CD8-positive, alpha-beta memory T cell (primary cell): ENCODE results near the gene EVX2. TPM values are rescaled to one million over a fixed set of nuclear protein-coding genes. Genes with fewer than 3 reads are reported as not detected.

ENCODE experiments used
- CTCF ChIA-PET: fragments of 350-600 bp; sonication (Branson Sonifier 250); formaldehyde crosslinking; loops from one replicate; lab custom pipeline; 2021; ENCODE audit warnings: antibody characterized with exemption; lab: Charles Lee
- POLR2A ChIA-PET: fragments of 350-600 bp; sonication (Branson Sonifier 250); formaldehyde crosslinking; loops from one replicate; lab custom pipeline; 2021; ENCODE audit warnings: antibody characterized with exemption; lab: Charles Lee
- DNase-seq, 5 donors: peaks; one replicate each; pipeline versions ENCODE4 v3.0.0 to v3.0.0-alpha.2; 2020 to 2022; ENCODE audit warnings: mixed read lengths in 1 of 5
- H3K27ac ChIP-seq: one replicate; pipeline ENCODE4 v1.7.0; 2013; ENCODE audit warnings: low read depth, mild to moderate bottlenecking, low read length, moderate library complexity
- H3K27me3 ChIP-seq: 2 replicates; pipeline ENCODE4 v1.7.0; 2013; ENCODE audit warnings: low read length, mild to moderate bottlenecking; ENCODE audit not compliant: insufficient read depth, poor library complexity, severe bottlenecking
- H3K36me3 ChIP-seq: 2 replicates; pipeline ENCODE4 v1.7.0; 2013; ENCODE audit warnings: mild to moderate bottlenecking, low read length, moderate library complexity; ENCODE audit not compliant: insufficient read depth
- H3K4me1 ChIP-seq: 2 replicates; pipeline ENCODE4 v1.7.0; 2013; ENCODE audit warnings: mild to moderate bottlenecking, low read length, moderate library complexity; ENCODE audit not compliant: insufficient read depth
- H3K4me3 ChIP-seq: 2 replicates; pipeline ENCODE4 v1.7.0; 2013; ENCODE audit warnings: mild to moderate bottlenecking, low read length
- H3K9me3 ChIP-seq: 2 replicates; pipeline ENCODE4 v1.7.0; 2013; ENCODE audit warnings: mild to moderate bottlenecking, low read length
- H3K27ac Mint-ChIP-seq, 8 donors: one replicate each; pipeline ENCODE4 v1.8.0; 2020 to 2021; ENCODE audit warnings: mixed read lengths in 8 of 8, mild to moderate bottlenecking in 6 of 8, inconsistent platforms in 3 of 8, moderate library complexity in 3 of 8
- H3K27me3 Mint-ChIP-seq, 2 donors: one replicate each; pipeline ENCODE4 v1.8.0; 2020 to 2021; ENCODE audit warnings: mixed read lengths in 2 of 2, mild to moderate bottlenecking in 1 of 2, moderate library complexity in 1 of 2
- H3K36me3 Mint-ChIP-seq, 3 donors: one replicate each; pipeline ENCODE4 v1.8.0; 2020 to 2021; ENCODE audit warnings: mixed read lengths in 3 of 3, inconsistent platforms in 1 of 3, mild to moderate bottlenecking in 1 of 3
- H3K4me1 Mint-ChIP-seq, 3 donors: one replicate each; pipeline ENCODE4 v1.8.0; 2020 to 2021; ENCODE audit warnings: mixed read lengths in 3 of 3, inconsistent platforms in 1 of 3, mild to moderate bottlenecking in 1 of 3
- H3K4me3 Mint-ChIP-seq, 7 donors: one replicate each; pipeline ENCODE4 v1.8.0; 2020 to 2021; ENCODE audit warnings: mixed read lengths in 7 of 7, mild to moderate bottlenecking in 6 of 7, moderate library complexity in 4 of 7, inconsistent platforms in 2 of 7
- H3K9me3 Mint-ChIP-seq, 5 donors: one replicate each; pipeline ENCODE4 v1.8.0; 2020 to 2022; ENCODE audit warnings: mixed read lengths in 5 of 5, mild to moderate bottlenecking in 3 of 5, moderate library complexity in 2 of 5, inconsistent platforms in 1 of 5
- polyA plus RNA-seq: library from polyadenylated mRNA; unstranded; fragments of 300-500 nt; fragmentation: Illumina TruSeq; gene quantifications from one replicate; pipeline ENCODE4 v1.2.3, GENCODE V29; 2021
- total RNA-seq, 2 experiments: library from RNA; stranded (reverse); gene quantifications; one replicate each; pipeline ENCODE4 v1.2.3, GENCODE V29; 2021

EVX2 gene
- total and polyA plus RNA-seq, 3 experiments from 2014 or later = not detected

GRCh38 chr2:176089843-176090395 is 6.2 kb upstream of the EVX2 start:
- Histone ChIP-seq H3K27me3 (peaks cover 89% of the 10 kb centered on the region), H3K36me3 (no peaks in the 10 kb centered on the region), H3K9me3 (peaks cover 13% of the 10 kb centered on the region), H3K27ac (no peak overlapping the region), H3K4me1 (no peaks in the 10 kb centered on the region), H3K4me3 (no peak overlapping the region)
- Mint-ChIP-seq H3K9me3 (peaks cover 4 to 49% (median 38%) of the 10 kb centered on the region in 5 donors), H3K27me3 (peaks cover 89 to 90% of the 10 kb centered on the region in 2 donors), H3K4me3 (peak overlapping the region in 2 of 7 donors; percentile 16 to 44), H3K27ac (peak overlapping the region in 1 of 8 donors; percentile 68), H3K36me3 (peaks cover 0 to 4% (median 2%) of the 10 kb centered on the region in 3 donors), H3K4me1 (peaks cover 15 to 26% (median 21%) of the 10 kb centered on the region in 3 donors)
- CTCF ChIA-PET = no interaction called here
- DNase-seq = no peak
- POLR2A ChIA-PET = interaction anchor here (1.0 kb wide), 1 partner anchor 1750 kb away, joined by 4 read pairs; no protein-coding TSS in a partner anchor

- Mint-ChIP-seq H3K9me3 (peaks cover 4 to 54% (median 40%) of the 10 kb centered on the region in 5 donors), H3K27ac (peak overlapping the region in 1 of 8 donors; percentile 68)
- H3K36me3 ChIP-seq = no peaks in the 10 kb centered on the region
Measured at GRCh38 chr2:176088937-176089842, 5.4 kb upstream of the EVX2 start.

GRCh38 chr2:176088048-176088936 is 4.5 kb upstream of the EVX2 start:
- no peak for DNase-seq
- ChIA-PET CTCF (interaction anchor here (0.8 to 1.9 kb wide), 2 partner anchors 9 to 26 kb away, joined by 3 to 5 read pairs; no protein-coding TSS in a partner anchor), POLR2A (no interaction called here)
- peaks cover 8 to 18% (median 12%) of the 10 kb centered on the region in 3 donors for H3K4me1 Mint-ChIP-seq
- Histone ChIP-seq H3K27me3 (peaks cover 91% of the 10 kb centered on the region), H3K36me3 (no peaks in the 10 kb centered on the region), H3K4me3 (no peak overlapping the region), H3K27ac (no peak overlapping the region), H3K4me1 (no peaks in the 10 kb centered on the region), H3K9me3 (peaks cover 21% of the 10 kb centered on the region)
- H3K27me3 Mint-ChIP-seq = peaks cover 88 to 90% of the 10 kb centered on the region in 2 donors
- H3K9me3 Mint-ChIP-seq = peaks cover 4 to 54% (median 43%) of the 10 kb centered on the region in 5 donors
- peak overlapping the region in 2 of 8 donors; percentile 31 to 94 for H3K27ac Mint-ChIP-seq
- peaks cover 0 to 4% (median 2%) of the 10 kb centered on the region in 3 donors for H3K36me3 Mint-ChIP-seq
- peak overlapping the region; percentile 41 to 85 (median 68) for H3K4me3 Mint-ChIP-seq

More at GRCh38 chr2:176088937-176089842, 5.4 kb upstream of the EVX2 start:
- DNase-seq = no peak
- POLR2A ChIA-PET = interaction anchor here (1.0 kb wide), 1 partner anchor 1749 kb away, joined by 4 read pairs; no protein-coding TSS in a partner anchor
- Histone ChIP-seq H3K4me1 (no peaks in the 10 kb centered on the region), H3K9me3 (peaks cover 19% of the 10 kb centered on the region), H3K27ac (no peak overlapping the region), H3K4me3 (no peak overlapping the region), H3K27me3 (peaks cover 90% of the 10 kb centered on the region)
- H3K36me3 Mint-ChIP-seq = peaks cover 0 to 4% (median 2%) of the 10 kb centered on the region in 3 donors
- peaks cover 15 to 26% (median 20%) of the 10 kb centered on the region in 3 donors for H3K4me1 Mint-ChIP-seq
- CTCF ChIA-PET = interaction anchor here (0.8 to 1.9 kb wide), 2 partner anchors 8 to 25 kb away, joined by 3 to 5 read pairs; no protein-coding TSS in a partner anchor
- H3K27me3 Mint-ChIP-seq = peaks cover 88 to 90% of the 10 kb centered on the region in 2 donors
- H3K4me3 Mint-ChIP-seq = peak overlapping the region in 1 of 7 donors; percentile 62

GRCh38 chr2:176087330-176088047 is 3.7 kb upstream of the EVX2 start:
- H3K36me3 ChIP-seq = no peaks in the 10 kb centered on the region
- no peak overlapping the region for H3K27ac ChIP-seq
- H3K36me3 Mint-ChIP-seq = peaks cover 0 to 4% (median 2%) of the 10 kb centered on the region in 3 donors
- DNase-seq = no peak
- ChIA-PET CTCF (interaction anchor here (1.9 kb wide), 1 partner anchor 10 kb away, joined by 5 read pairs; no protein-coding TSS in a partner anchor), POLR2A (no interaction called here)
- peaks cover 97% of the 10 kb centered on the region for H3K27me3 ChIP-seq
- H3K4me3 ChIP-seq = no peak overlapping the region
- no peaks in the 10 kb centered on the region for H3K4me1 ChIP-seq
- peaks cover 93 to 96% of the 10 kb centered on the region in 2 donors for H3K27me3 Mint-ChIP-seq
- H3K9me3 Mint-ChIP-seq = peaks cover 4 to 59% (median 51%) of the 10 kb centered on the region in 5 donors
- peaks cover 10 to 15% (median 10%) of the 10 kb centered on the region in 3 donors for H3K4me1 Mint-ChIP-seq
- peak overlapping the region in 3 of 7 donors; percentile 44 to 89 (median 71) for H3K4me3 Mint-ChIP-seq
- peak overlapping the region in 2 of 8 donors; percentile 57 to 94 for H3K27ac Mint-ChIP-seq
- H3K9me3 ChIP-seq = peaks cover 21% of the 10 kb centered on the region

GRCh38 chr2:176085861-176086771 is 2.4 kb upstream of the EVX2 start:
- peak overlapping the region in 4 of 7 donors; percentile 29 to 89 (median 52) for H3K4me3 Mint-ChIP-seq
- Histone ChIP-seq H3K9me3 (peaks cover 21% of the 10 kb centered on the region), H3K27ac (no peak overlapping the region), H3K36me3 (no peaks in the 10 kb centered on the region), H3K27me3 (peaks cover 99% of the 10 kb centered on the region), H3K4me1 (no peaks in the 10 kb centered on the region), H3K4me3 (no peak overlapping the region)
- ChIA-PET POLR2A (no interaction called here), CTCF (interaction anchor here (1.0 to 1.3 kb wide), 2 partner anchors 11 to 24 kb away, joined by 4 to 8 read pairs; no protein-coding TSS in a partner anchor)
- peaks cover 5 to 8% (median 8%) of the 10 kb centered on the region in 3 donors for H3K4me1 Mint-ChIP-seq
- H3K36me3 Mint-ChIP-seq = peaks cover 0 to 6% (median 2%) of the 10 kb centered on the region in 3 donors
- H3K9me3 Mint-ChIP-seq = peaks cover 4 to 57% (median 55%) of the 10 kb centered on the region in 5 donors
- peak overlapping the region in 5 of 8 donors; percentile 12 to 94 (median 43) for H3K27ac Mint-ChIP-seq
- no peak for DNase-seq
- H3K27me3 Mint-ChIP-seq = peaks cover 95 to 96% of the 10 kb centered on the region in 2 donors

GRCh38 chr2:176085120-176085788 is 1.5 kb upstream of the EVX2 start:
- Histone ChIP-seq H3K9me3 (peaks cover 21% of the 10 kb centered on the region), H3K27me3 (peaks cover 97% of the 10 kb centered on the region), H3K36me3 (no peaks in the 10 kb centered on the region), H3K27ac (no peak overlapping the region), H3K4me3 (no peak overlapping the region), H3K4me1 (no peaks in the 10 kb centered on the region)
- peak overlapping the region in 4 of 7 donors; percentile 5 to 70 (median 62) for H3K4me3 Mint-ChIP-seq
- peaks cover 0 to 8% (median 4%) of the 10 kb centered on the region in 3 donors for H3K36me3 Mint-ChIP-seq
- POLR2A ChIA-PET = no interaction called here
- CTCF ChIA-PET = interaction anchor here (1.0 to 1.3 kb wide), 2 partner anchors 12 to 25 kb away, joined by 4 to 8 read pairs; no protein-coding TSS in a partner anchor
- H3K27ac Mint-ChIP-seq = peak overlapping the region in 4 of 8 donors; percentile 24 to 95 (median 62)
- peaks cover 4 to 58% (median 54%) of the 10 kb centered on the region in 5 donors for H3K9me3 Mint-ChIP-seq
- H3K27me3 Mint-ChIP-seq = peaks cover 90 to 94% of the 10 kb centered on the region in 2 donors
- DNase-seq = no peak
- H3K4me1 Mint-ChIP-seq = peaks cover 5 to 10% (median 10%) of the 10 kb centered on the region in 3 donors
